Islet precursor cell (in vitro differentiated cells): ENCODE measurements around the gene PIEZO2.
"Not testable (repeated sequence)": the region's sequence is repeated elsewhere in the genome, so short reads cannot be mapped to it uniquely, and the experiment has no call there.

Experiments used
- DNase-seq: peaks from one replicate; pipeline ENCODE4 v3.0.0-alpha.2; 2018

The PIEZO2 gene

GRCh38 chr18:10660179-10660884, 489.0 kb downstream of the PIEZO2 start:
- no peak for DNase-seq

GRCh38 chr18:10659594-10659993, 489.8 kb downstream of the PIEZO2 start:
- no peak for DNase-seq

GRCh38 chr18:10659000-10659399, 490.4 kb downstream of the PIEZO2 start:
- DNase-seq: no peak

GRCh38 chr18:10644003-10644402, 505.4 kb downstream of the PIEZO2 start:
- DNase-seq: not testable (repeated sequence)

GRCh38 chr18:10642915-10643524, 506.3 kb downstream of the PIEZO2 start:
- not testable (repeated sequence) for DNase-seq

- not testable (repeated sequence) for DNase-seq
These were observed 510.9 kb downstream of the PIEZO2 start for GRCh38 chr18:10638539-10638885.

GRCh38 chr18:10637858-10638538, 511.4 kb downstream of the PIEZO2 start:
- not testable (repeated sequence) for DNase-seq

- not testable (repeated sequence) for DNase-seq
These were observed 520.3 kb downstream of the PIEZO2 start for GRCh38 chr18:10629076-10629475.

- not testable (repeated sequence) for DNase-seq
These were observed 522.7 kb downstream of the PIEZO2 start for GRCh38 chr18:10626606-10627213.

GRCh38 chr18:10623606-10624005, 525.8 kb downstream of the PIEZO2 start:
- not testable (repeated sequence) for DNase-seq

- not testable (repeated sequence) for DNase-seq
These were observed 526.4 kb downstream of the PIEZO2 start for GRCh38 chr18:10622982-10623381.

- not testable (repeated sequence) for DNase-seq
These were observed 528.6 kb downstream of the PIEZO2 start for GRCh38 chr18:10620670-10621329.
